ENCODE results near the gene CD52. TPM values are rescaled to one million over a fixed set of nuclear protein-coding genes. Genes with fewer than 3 reads are reported as not detected.

CD52 gene
- total and polyA plus RNA-seq, 3 donors from 2014 or later, result 3.0 to 23.8 TPM; not detected in 1

DNA sequence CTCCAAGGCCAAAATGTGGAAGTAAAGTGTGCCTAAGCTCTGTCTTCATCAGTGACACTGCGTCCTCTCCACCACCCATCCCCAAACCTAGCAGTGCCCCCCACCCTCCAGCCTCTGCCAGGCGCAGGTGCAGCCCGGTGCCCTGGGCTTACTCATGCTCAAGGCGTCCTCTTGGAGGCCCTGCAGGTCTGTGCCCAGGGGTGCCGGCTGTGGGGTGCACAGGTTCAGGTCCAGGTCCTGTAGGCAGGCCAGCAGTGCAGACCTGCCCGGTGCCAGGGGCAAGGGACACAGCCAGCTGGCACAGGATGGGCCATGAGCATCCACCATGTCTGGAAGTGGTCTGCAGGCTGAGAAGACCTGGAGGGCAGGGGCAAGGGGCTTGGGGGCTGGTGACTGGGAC lies 49.7 kb downstream of the CD52 start:
- Histone ChIP-seq H3K27me3 (no peaks in the 10 kb centered on the region), H3K36me3 (ENCODE audit: low read depth, missing control alignments) (no peaks in the 10 kb centered on the region), H3K9me3 (no peaks in the 10 kb centered on the region), H3K4me3 (no peak overlapping the region), H3K4me1 (no peaks in the 10 kb centered on the region), H3K27ac (no peak overlapping the region)
- no peak for TF ChIP-seq POLR2A (IDR thresholded peaks at IDR 0.05)
- TF ChIP-seq CTCF (IDR thresholded peaks at IDR 0.05), result no peak
- 84 to 92% methylated on average over 3 to 6 of the region's 6 CpGs for WGBS, 2 donors
- no peak for DNase-seq
- intact Hi-C loops (cut with DNase I; ENCODE audit: low total_unique reads), result no loop called here

DNA sequence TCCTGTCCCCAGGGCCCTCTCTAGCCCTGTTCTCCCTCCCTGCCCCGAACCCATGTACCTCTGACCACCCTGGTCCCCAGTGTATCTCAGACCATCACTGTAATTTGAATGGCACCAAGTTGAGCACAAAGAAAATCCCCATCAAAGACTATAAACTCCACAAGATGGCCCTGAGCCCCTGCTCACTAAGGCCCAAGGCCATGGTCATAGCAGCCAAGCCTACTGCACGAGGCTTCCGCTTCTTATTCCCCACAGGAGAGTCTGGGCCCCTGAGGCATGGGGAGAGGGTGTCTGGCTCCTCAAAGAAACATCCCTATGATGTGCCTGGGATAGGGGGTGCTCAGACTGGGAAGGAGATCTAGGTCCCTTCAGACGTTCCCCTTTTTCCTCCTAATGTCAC lies 50.2 kb downstream of the CD52 start:
- WGBS, 2 donors, result 63 to 79% methylated on average over 4 of the region's 4 CpGs
- Histone ChIP-seq H3K4me3 (no peak overlapping the region), H3K27me3 (no peaks in the 10 kb centered on the region), H3K9me3 (no peaks in the 10 kb centered on the region), H3K36me3 (ENCODE audit: low read depth, missing control alignments) (no peaks in the 10 kb centered on the region), H3K4me1 (no peaks in the 10 kb centered on the region), H3K27ac (no peak overlapping the region)
- DNase-seq, result no peak
- TF ChIP-seq POLR2A (IDR thresholded peaks at IDR 0.05) (no peak), CTCF (IDR thresholded peaks at IDR 0.05) (no peak)
- intact Hi-C loops (cut with DNase I; ENCODE audit: low total_unique reads), result no loop called here

- Histone ChIP-seq H3K4me1 (no peaks in the 10 kb centered on the region), H3K36me3 (ENCODE audit: low read depth, missing control alignments) (no peaks in the 10 kb centered on the region), H3K9me3 (no peaks in the 10 kb centered on the region), H3K4me3 (no peak overlapping the region), H3K27ac (no peak overlapping the region), H3K27me3 (no peaks in the 10 kb centered on the region)
- no peak for TF ChIP-seq POLR2A (IDR thresholded peaks at IDR 0.05)
- no peak for TF ChIP-seq CTCF (IDR thresholded peaks at IDR 0.05)
- intact Hi-C loops (cut with DNase I; ENCODE audit: low total_unique reads), result no loop called here
- WGBS, 2 donors, result 92 to 94% methylated on average over 3 of the region's 3 CpGs
- no peak for DNase-seq
Observed at GRCh38 chr1:26368486-26368885, 50.7 kb downstream of the CD52 start.

Other genes with a start within 250 kb of the CD52 start
- 10 to 100 TPM in 1 of 2 donors, 1 to 10 TPM in 1; 9.9 to 11.7 TPM for gene PDIK1L, start 206.1 kb upstream of the CD52 start, total RNA-seq
- 7.0 TPM for gene PDIK1L, start 206.1 kb upstream of the CD52 start, polyA plus RNA-seq (ENCODE audit: insufficient read depth, low read depth, low replicate concordance)
- 1 to 10 TPM; 1.8 to 3.2 TPM for gene FAM110D, start 158.9 kb upstream of the CD52 start, total RNA-seq
- 1.3 TPM for gene FAM110D, start 158.9 kb upstream of the CD52 start, polyA plus RNA-seq (ENCODE audit: insufficient read depth, low read depth, low replicate concordance)
- not detected for gene C1orf232, start 149.0 kb upstream of the CD52 start, total RNA-seq
- gene C1orf232, start 149.0 kb upstream of the CD52 start, polyA plus RNA-seq (ENCODE audit: insufficient read depth, low read depth, low replicate concordance), result not detected
- 10 to 100 TPM; 37.3 to 56.7 TPM for gene ZNF593, start 148.1 kb upstream of the CD52 start, total RNA-seq
- gene ZNF593, start 148.1 kb upstream of the CD52 start, polyA plus RNA-seq (ENCODE audit: insufficient read depth, low read depth, low replicate concordance), result 22.8 TPM
- gene ZNF593OS, start 146.1 kb upstream of the CD52 start, total RNA-seq, result 1 to 10 TPM in 1 of 2 donors, not detected in 1; 1.7 TPM
- gene ZNF593OS, start 146.1 kb upstream of the CD52 start, polyA plus RNA-seq (ENCODE audit: insufficient read depth, low read depth, low replicate concordance), result 0.62 TPM
- 1 to 10 TPM; 7.6 to 9.6 TPM for gene CNKSR1, start 140.5 kb upstream of the CD52 start, total RNA-seq
- 2.7 TPM for gene CNKSR1, start 140.5 kb upstream of the CD52 start, polyA plus RNA-seq (ENCODE audit: insufficient read depth, low read depth, low replicate concordance)
- 1 to 10 TPM; 4.9 to 8.2 TPM for gene CATSPER4, start 127.4 kb upstream of the CD52 start, total RNA-seq
- 13.2 TPM for gene CATSPER4, start 127.4 kb upstream of the CD52 start, polyA plus RNA-seq (ENCODE audit: insufficient read depth, low read depth, low replicate concordance)
- 10 to 100 TPM; 52.1 to 61.8 TPM for gene CEP85, start 83.8 kb upstream of the CD52 start, total RNA-seq
- gene CEP85, start 83.8 kb upstream of the CD52 start, polyA plus RNA-seq (ENCODE audit: insufficient read depth, low read depth, low replicate concordance), result 82.5 TPM
- gene SH3BGRL3, start 37.9 kb upstream of the CD52 start, total RNA-seq, result 10 to 100 TPM; 24.4 to 25.4 TPM
- gene SH3BGRL3, start 37.9 kb upstream of the CD52 start, polyA plus RNA-seq (ENCODE audit: insufficient read depth, low read depth, low replicate concordance), result 76.6 TPM
- 10 to 100 TPM; 39.7 to 51.7 TPM for gene UBXN11, start 11.3 kb upstream of the CD52 start, total RNA-seq
- gene UBXN11, start 11.3 kb upstream of the CD52 start, polyA plus RNA-seq (ENCODE audit: insufficient read depth, low read depth, low replicate concordance), result 65.9 TPM
- gene CRYBG2, start 36.2 kb downstream of the CD52 start, total RNA-seq, result 1 to 10 TPM; 4.9 to 5.6 TPM
- gene CRYBG2, start 36.2 kb downstream of the CD52 start, polyA plus RNA-seq (ENCODE audit: insufficient read depth, low read depth, low replicate concordance), result 12.9 TPM
- gene ZNF683, start 54.8 kb downstream of the CD52 start, total RNA-seq, result 10 to 100 TPM; 22.9 to 63.9 TPM
- 87.5 TPM for gene ZNF683, start 54.8 kb downstream of the CD52 start, polyA plus RNA-seq (ENCODE audit: insufficient read depth, low read depth, low replicate concordance)
- 1 to 10 TPM; 1.5 to 3.9 TPM for gene LIN28A, start 92.9 kb downstream of the CD52 start, total RNA-seq
- 3.6 TPM for gene LIN28A, start 92.9 kb downstream of the CD52 start, polyA plus RNA-seq (ENCODE audit: insufficient read depth, low read depth, low replicate concordance)
- 10 to 100 TPM; 54.8 to 60.7 TPM for gene DHDDS, start 114.4 kb downstream of the CD52 start, total RNA-seq
- 31.5 TPM for gene DHDDS, start 114.4 kb downstream of the CD52 start, polyA plus RNA-seq (ENCODE audit: insufficient read depth, low read depth, low replicate concordance)
- gene HMGN2, start 154.5 kb downstream of the CD52 start, total RNA-seq, result 100 to 1,000 TPM; 244 to 285 TPM
- gene HMGN2, start 154.5 kb downstream of the CD52 start, polyA plus RNA-seq (ENCODE audit: insufficient read depth, low read depth, low replicate concordance), result 392 TPM
- gene RPS6KA1, start 211.8 kb downstream of the CD52 start, total RNA-seq, result 10 to 100 TPM; 14.9 to 24.2 TPM
- 15.6 TPM for gene RPS6KA1, start 211.8 kb downstream of the CD52 start, polyA plus RNA-seq (ENCODE audit: insufficient read depth, low read depth, low replicate concordance)

Data from testis (tissue), 3 donors.